DOHH2 (cell line): ENCODE results near the gene EGR2.

Experiments
- H3F3A ChIP-seq: fragments of 200-600 bp; sonication (generic), shearing (Covaris generic); 2 replicates; pipeline ENCODE4 v1.6.0; 2016; ENCODE audit warnings: antibody characterized with exemption, mild to moderate bottlenecking; ENCODE audit not compliant: control insufficient read depth, insufficient read depth
- H3K27ac ChIP-seq: fragments of 200-600 bp; sonication (generic); 2 replicates; pipeline ENCODE4 v1.5.1; 2014; ENCODE audit warnings: low read depth, mild to moderate bottlenecking, low read length, moderate library complexity
- H3K27me3 ChIP-seq: fragments of 200-600 bp; sonication (generic); 2 replicates; pipeline ENCODE4 v1.6.1; 2014; ENCODE audit warnings: mild to moderate bottlenecking, low read length, mixed read lengths; ENCODE audit not compliant: control insufficient read depth
- H3K36me3 ChIP-seq: fragments of 200-600 bp; sonication (generic); 2 replicates; pipeline ENCODE4 v1.6.1; 2014; ENCODE audit warnings: mild to moderate bottlenecking, low read length, moderate library complexity, mixed read lengths; ENCODE audit not compliant: control insufficient read depth
- H3K4me1 ChIP-seq: fragments of 200-600 bp; sonication (generic); 2 replicates; pipeline ENCODE4 v1.6.1; 2014; ENCODE audit warnings: mild to moderate bottlenecking, low read length, mixed read lengths; ENCODE audit not compliant: control insufficient read depth
- H3K4me2 ChIP-seq: fragments of 200-600 bp; sonication (generic); 2 replicates; pipeline ENCODE4 v1.6.0; 2014; ENCODE audit warnings: mild to moderate bottlenecking, low read length, moderate library complexity
- H3K4me3 ChIP-seq: fragments of 200-600 bp; sonication (generic); 2 replicates; pipeline ENCODE4 v1.5.1; 2014; ENCODE audit warnings: mild to moderate bottlenecking, low read length, mixed read lengths
- H3K79me2 ChIP-seq: fragments of 200-600 bp; sonication (generic); 2 replicates; pipeline ENCODE4 v1.6.1; 2014; ENCODE audit warnings: mild to moderate bottlenecking, low read length, mixed read lengths; ENCODE audit not compliant: control insufficient read depth
- H3K9me2 ChIP-seq: fragments of 200-600 bp; sonication (generic); replicated peaks from 2 replicates; pipeline ENCODE4 v1.6.1; 2014; ENCODE audit warnings: mild to moderate bottlenecking, low read length, mixed read lengths; ENCODE audit not compliant: control insufficient read depth
- H3K9me3 ChIP-seq: fragments of 200-600 bp; sonication (generic); 2 replicates; pipeline ENCODE4 v1.6.1; 2014; ENCODE audit warnings: antibody characterized with exemption, low read length, mixed read lengths; ENCODE audit not compliant: control insufficient read depth, insufficient read depth
- H4K20me1 ChIP-seq: fragments of 200-600 bp; sonication (generic); 2 replicates; pipeline ENCODE4 v1.6.0; 2014; ENCODE audit warnings: low read depth, mild to moderate bottlenecking, antibody characterized with exemption, low read length, moderate library complexity; ENCODE audit not compliant: control insufficient read depth, insufficient read depth
- EZH2phosphoT487 ChIP-seq: fragments of 200-600 bp; sonication (generic); IDR thresholded peaks from 2 replicates; pipeline ENCODE4 v1.6.1; 2017; ENCODE audit warnings: borderline replicate concordance, mild to moderate bottlenecking, antibody characterized with exemption, low read length, moderate library complexity, mixed read lengths
- TF ChIP-seq, protein P1 (sequence below): fragments of 200-600 bp; sonication (generic); IDR thresholded peaks from one replicate; pipeline ENCODE4 v1.5.1; 2014; ENCODE audit warnings: antibody characterized with exemption, mild to moderate bottlenecking, low read depth, low read length; ENCODE audit not compliant: poor library complexity, severe bottlenecking

Gene EGR2

DNA sequence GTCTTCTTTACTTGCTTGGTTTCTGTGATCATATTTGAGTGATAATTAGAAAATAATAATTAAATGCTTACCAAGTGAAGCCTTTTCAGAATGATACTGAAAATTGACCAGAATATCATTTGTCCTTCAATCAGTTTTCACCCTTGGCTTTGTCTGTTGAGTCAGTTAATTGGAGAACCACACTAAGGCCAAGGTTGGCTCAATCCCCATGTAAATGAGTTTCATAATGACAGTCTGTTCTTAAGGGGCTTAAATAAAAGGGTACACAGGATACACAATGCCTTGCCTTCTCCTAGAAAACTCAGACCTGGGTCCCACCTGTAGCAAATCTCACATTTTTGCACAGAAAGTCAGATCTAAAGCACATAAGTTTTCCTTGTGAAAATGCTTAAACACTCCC lies 31.3 kb upstream of the EGR2 start:
- H3K79me2 ChIP-seq, result no peaks in the 10 kb centered on the region
- no peak overlapping the region for H3K4me2 ChIP-seq
- no peak overlapping the region for H3K4me3 ChIP-seq
- H3K9me2 ChIP-seq, result no peaks in the 10 kb centered on the region
- no peaks in the 10 kb centered on the region for H3K27me3 ChIP-seq
- H3K4me1 ChIP-seq, result peaks cover 12% of the 10 kb centered on the region
- no peak overlapping the region for H3K27ac ChIP-seq
- no peaks in the 10 kb centered on the region for H3F3A ChIP-seq
- peaks cover 12% of the 10 kb centered on the region; the same call in 1 of the 2 replicates for H3K9me3 ChIP-seq
- no peaks in the 10 kb centered on the region for H3K36me3 ChIP-seq
- no peaks in the 10 kb centered on the region for H4K20me1 ChIP-seq
- TF ChIP-seq, protein P1, sequence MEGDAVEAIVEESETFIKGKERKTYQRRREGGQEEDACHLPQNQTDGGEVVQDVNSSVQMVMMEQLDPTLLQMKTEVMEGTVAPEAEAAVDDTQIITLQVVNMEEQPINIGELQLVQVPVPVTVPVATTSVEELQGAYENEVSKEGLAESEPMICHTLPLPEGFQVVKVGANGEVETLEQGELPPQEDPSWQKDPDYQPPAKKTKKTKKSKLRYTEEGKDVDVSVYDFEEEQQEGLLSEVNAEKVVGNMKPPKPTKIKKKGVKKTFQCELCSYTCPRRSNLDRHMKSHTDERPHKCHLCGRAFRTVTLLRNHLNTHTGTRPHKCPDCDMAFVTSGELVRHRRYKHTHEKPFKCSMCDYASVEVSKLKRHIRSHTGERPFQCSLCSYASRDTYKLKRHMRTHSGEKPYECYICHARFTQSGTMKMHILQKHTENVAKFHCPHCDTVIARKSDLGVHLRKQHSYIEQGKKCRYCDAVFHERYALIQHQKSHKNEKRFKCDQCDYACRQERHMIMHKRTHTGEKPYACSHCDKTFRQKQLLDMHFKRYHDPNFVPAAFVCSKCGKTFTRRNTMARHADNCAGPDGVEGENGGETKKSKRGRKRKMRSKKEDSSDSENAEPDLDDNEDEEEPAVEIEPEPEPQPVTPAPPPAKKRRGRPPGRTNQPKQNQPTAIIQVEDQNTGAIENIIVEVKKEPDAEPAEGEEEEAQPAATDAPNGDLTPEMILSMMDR, result no peak
- TF ChIP-seq EZH2phosphoT487, result no peak

DNA sequence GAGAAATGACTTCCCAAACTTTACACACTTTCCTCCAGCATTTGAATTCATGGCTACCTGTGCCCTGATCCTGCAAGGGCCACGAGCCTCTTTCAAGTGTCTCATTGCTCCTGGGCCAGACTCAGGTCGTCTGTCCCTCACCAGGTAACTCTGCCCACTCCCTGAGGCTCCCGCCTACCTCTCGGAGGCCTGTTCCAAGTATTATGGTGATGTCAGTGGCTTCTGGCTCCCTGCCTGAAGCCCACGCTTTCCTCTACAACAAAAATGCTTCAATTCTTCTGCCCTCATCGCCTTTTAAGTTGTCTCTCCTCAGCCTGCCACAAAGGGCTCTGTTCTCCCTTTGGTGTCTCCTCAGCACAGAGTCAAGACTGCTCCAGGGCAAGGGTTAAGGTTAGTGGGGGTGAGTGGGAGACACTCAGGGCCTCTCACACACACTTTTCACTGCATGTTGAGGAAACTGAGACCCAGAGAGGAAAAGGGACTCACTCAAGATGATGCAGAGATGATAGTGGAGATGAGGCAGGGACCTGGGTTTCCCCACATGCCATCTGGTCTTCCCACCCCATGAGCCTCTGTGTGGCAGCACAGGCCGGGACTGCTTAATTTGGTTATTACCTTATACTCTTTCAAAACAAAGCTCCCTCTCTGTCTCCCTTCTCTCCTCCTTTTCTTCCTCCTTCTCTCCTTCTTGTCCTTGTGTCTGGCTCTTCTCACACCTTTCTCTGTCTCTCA lies 28.3 kb upstream of the EGR2 start:
- Histone ChIP-seq H3K9me3 (peaks cover 12% of the 10 kb centered on the region; the same call in 1 of the 2 replicates), H3K27ac (no peak overlapping the region), H4K20me1 (no peaks in the 10 kb centered on the region), H3K4me2 (no peak overlapping the region), H3K4me3 (no peak overlapping the region), H3F3A (no peaks in the 10 kb centered on the region), H3K36me3 (no peaks in the 10 kb centered on the region), H3K9me2 (no peaks in the 10 kb centered on the region), H3K4me1 (no peaks in the 10 kb centered on the region), H3K27me3 (no peaks in the 10 kb centered on the region), H3K79me2 (no peaks in the 10 kb centered on the region)
- TF ChIP-seq EZH2phosphoT487, result no peak
- TF ChIP-seq, protein P1, result no peak

- no peaks in the 10 kb centered on the region for H3K27me3 ChIP-seq
- H4K20me1 ChIP-seq, result no peaks in the 10 kb centered on the region
- no peaks in the 10 kb centered on the region for H3K9me2 ChIP-seq
- H3F3A ChIP-seq, result no peaks in the 10 kb centered on the region
- H3K4me3 ChIP-seq, result no peak overlapping the region
- peaks cover 12% of the 10 kb centered on the region; the same call in 1 of the 2 replicates for H3K9me3 ChIP-seq
- no peaks in the 10 kb centered on the region for H3K36me3 ChIP-seq
- no peaks in the 10 kb centered on the region for H3K79me2 ChIP-seq
- H3K4me2 ChIP-seq, result no peak overlapping the region
- no peak for TF ChIP-seq EZH2phosphoT487
- TF ChIP-seq, protein P1, result no peak
- H3K4me1 ChIP-seq, result no peaks in the 10 kb centered on the region
- no peak overlapping the region for H3K27ac ChIP-seq
Measured at GRCh38 chr10:62843600-62843999, 27.4 kb upstream of the EGR2 start.
